GM19238 (cell line): ENCODE measurements around the gene DLGAP3.
"Not testable (repeated sequence)": the region's sequence is repeated elsewhere in the genome, so short reads cannot be mapped to it uniquely, and the experiment has no call there.

Source experiments
- DNase-seq: peaks from one replicate; pipeline ENCODE4 v3.0.0; 2011; ENCODE audit warnings: low spot score; ENCODE audit not compliant: insufficient read length

DLGAP3 gene

GRCh38 chr1:34929497-34929852, at the start of gene DLGAP3:
Gene DLGAP3, minus strand, starts transcription at chr1:34929650. Its CDS starts 24,267 bp downstream, at chr1:34905383.
- no peak for DNase-seq

GRCh38 chr1:34978921-34979320, 49.5 kb upstream of the DLGAP3 start:
- no peak for DNase-seq

GRCh38 chr1:34977858-34978257, 48.4 kb upstream of the DLGAP3 start:
- DNase-seq = no peak

- DNase-seq = no peak
Observed at GRCh38 chr1:34977210-34977471, 47.7 kb upstream of the DLGAP3 start.

- no peak for DNase-seq
Observed at GRCh38 chr1:34976384-34977209, 47.1 kb upstream of the DLGAP3 start.

GRCh38 chr1:34975771-34976170, 46.3 kb upstream of the DLGAP3 start:
- no peak for DNase-seq

DNA sequence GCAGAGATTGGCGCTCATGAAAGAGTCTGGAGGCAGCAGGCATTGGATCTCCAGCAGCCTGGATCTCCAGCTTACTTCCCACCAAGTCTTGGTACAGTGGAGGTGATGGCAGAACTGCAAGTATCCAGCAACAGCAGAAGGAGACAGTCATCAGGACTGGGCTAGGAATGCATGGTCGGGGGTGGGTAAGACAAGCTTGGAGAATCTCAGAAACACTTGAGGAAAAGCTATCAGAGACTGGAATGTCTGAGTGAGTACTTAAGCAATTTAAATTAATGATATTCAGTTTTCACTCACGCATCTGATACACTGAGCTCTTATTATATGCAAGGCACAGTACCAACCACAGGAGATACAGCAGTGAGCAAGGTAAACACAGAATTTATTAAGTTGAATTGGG, 45.9 kb upstream of the DLGAP3 start:
- no peak for DNase-seq

GRCh38 chr1:34974626-34975025, 45.2 kb upstream of the DLGAP3 start:
- no peak for DNase-seq

GRCh38 chr1:34973326-34973725, 43.9 kb upstream of the DLGAP3 start:
- DNase-seq = no peak

DNA sequence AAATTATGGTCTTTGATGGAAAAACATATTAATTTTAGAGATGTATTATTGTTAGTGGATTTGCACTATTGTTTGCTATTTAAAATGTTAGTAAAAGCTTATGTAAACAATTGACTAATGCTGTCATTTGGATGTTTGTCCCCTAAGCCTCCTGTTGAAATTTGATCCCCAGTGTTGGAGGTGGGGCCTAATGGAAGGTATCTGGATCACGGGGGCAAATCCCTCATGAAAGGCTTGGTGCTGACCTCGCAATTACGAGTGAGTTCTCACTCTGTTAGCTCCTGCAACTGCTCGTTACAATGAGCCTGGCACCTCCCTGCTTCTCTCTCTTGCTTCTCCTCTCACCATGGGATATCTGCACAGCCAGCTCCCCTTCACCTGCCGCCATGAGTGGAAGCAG, 41.4 kb upstream of the DLGAP3 start:
- DNase-seq = no peak

GRCh38 chr1:34970220-34970735, 40.8 kb upstream of the DLGAP3 start:
- DNase-seq = no peak

- DNase-seq = not testable (repeated sequence)
Observed at GRCh38 chr1:34968297-34968696, 38.8 kb upstream of the DLGAP3 start.

DNA sequence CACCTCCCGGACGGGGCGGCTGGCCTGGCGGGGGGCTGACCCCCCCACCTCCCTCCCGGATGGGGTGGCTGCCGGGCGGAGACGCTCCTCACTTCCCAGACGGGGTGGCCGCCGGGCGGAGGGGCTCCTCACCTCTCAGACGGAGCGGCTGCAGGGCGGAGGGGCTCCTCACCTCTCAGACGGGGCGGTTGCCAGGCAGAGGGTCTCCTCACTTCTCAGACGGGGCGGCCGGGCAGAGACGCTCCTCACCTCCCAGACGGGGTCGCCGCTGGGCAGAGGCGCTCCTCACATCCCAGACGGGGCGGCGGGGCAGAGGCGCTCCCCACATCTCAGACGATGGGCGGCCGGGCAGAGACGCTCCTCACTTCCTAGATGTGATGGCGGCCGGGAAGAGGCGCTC, 38.2 kb upstream of the DLGAP3 start:
- not testable (repeated sequence) for DNase-seq

- DNase-seq = no peak
Observed at GRCh38 chr1:34965597-34965996, 36.1 kb upstream of the DLGAP3 start.

DNA sequence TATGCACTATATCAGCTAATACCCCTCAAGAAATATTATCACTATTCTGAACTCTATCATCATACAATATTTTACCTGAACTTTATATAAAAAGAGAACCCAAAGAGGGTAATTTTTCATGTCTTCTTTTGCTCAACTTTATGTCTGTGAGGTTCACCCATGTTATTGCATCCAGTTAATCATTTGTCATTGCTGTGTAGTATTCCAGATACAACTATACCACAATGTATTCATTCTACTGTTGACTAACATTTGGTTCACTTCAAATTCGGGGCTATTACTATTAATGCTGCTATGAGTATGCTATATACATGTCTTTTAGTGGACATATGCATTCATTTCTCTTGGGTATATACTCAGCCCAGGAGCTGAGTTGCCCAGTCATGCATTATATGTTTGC, 21.0 kb upstream of the DLGAP3 start:
- no peak for DNase-seq

- DNase-seq = not testable (repeated sequence)
Observed at GRCh38 chr1:34948739-34949138, 19.3 kb upstream of the DLGAP3 start.

DNA sequence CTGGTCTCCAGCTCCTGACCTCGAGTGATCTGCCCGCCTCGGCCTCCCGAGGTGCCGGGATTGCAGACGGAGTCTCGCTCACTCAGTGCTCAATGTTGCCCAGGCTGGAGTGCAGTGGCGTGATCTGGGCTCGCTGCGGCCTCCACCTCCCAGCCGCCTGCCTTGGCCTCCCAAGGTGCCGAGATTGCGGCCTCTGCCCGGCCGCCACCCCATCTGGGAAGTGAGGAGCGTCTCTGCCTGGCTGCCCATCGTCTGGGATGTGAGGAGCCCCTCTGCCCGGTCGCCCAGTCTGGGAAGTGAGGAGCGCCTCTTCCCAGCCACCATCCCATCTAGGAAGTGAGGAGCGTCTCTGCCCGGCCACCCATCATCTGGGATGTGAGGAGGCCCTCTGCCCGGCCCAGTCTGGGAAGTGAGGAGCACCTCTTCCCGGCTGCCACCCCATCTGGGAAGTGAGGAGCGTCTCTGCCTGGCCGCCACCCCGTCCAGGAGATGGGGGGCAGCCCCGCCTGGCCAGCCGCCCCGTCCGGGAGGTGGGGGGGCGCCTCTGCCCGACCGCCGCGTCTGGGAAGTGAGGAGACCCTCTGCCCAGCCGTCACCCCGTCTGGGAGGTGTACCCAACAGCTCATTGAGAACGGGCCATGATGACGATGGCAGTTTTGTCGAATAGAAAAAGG, 18.3 kb upstream of the DLGAP3 start:
- not testable (repeated sequence) for DNase-seq

DNA sequence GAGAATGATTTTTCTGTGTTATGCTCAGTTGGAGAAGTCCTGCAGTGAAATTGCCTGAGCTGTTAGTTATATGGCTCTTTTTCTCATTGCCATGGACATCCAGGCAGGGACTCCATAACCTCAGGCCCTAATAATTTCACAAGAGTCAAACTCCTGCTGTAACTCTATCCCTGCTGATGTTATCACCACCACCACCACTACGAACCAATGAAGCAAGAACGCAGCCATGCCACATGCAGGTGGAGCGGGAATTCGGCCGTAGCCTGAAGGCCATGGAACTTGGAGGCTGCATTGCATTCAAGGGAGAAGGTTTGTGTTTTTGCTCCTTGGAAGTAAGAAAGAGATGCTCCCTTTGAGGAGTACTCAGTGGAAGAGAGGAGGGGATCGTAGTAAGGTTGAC, 16.8 kb upstream of the DLGAP3 start:
- no peak for DNase-seq

GRCh38 chr1:34941798-34942197, 12.3 kb upstream of the DLGAP3 start:
- DNase-seq = not testable (repeated sequence)

GRCh38 chr1:34930702-34931071, 1.2 kb upstream of the DLGAP3 start:
- DNase-seq = no peak

- DNase-seq = no peak
Observed at GRCh38 chr1:34929853-34930701, 627 bp upstream of the DLGAP3 start.
